Left forelimb (tissue), 1 donor: Measurements from ENCODE around the gene GPANK1.

ENCODE experiments used
- DNase-seq: peaks from one replicate; pipeline ENCODE4 v3.0.0-alpha.2; 2018; ENCODE audit warnings: low spot score

The GPANK1 gene

GRCh38 chr6:31662124-31662723 lies 2.6 kb downstream of the GPANK1 start:
- DNase-seq: no peak

GRCh38 chr6:31661262-31662123 lies 3.3 kb downstream of the GPANK1 start:
- no peak for DNase-seq

- peak; percentile 91 for DNase-seq
Measured at GRCh38 chr6:31660381-31661261, 4.2 kb downstream of the GPANK1 start, which contains the start of gene C6orf47. Gene C6orf47 (minus strand): TSS chr6:31660778. CDS start chr6:31659947, 831 bp downstream.

- no peak for DNase-seq
Measured at GRCh38 chr6:31659649-31660380, 5.0 kb downstream of the GPANK1 start.

GRCh38 chr6:31658983-31659648 lies 5.7 kb downstream of the GPANK1 start:
- no peak for DNase-seq

- no peak for DNase-seq
Measured at GRCh38 chr6:31658158-31658688, 6.6 kb downstream of the GPANK1 start.

GRCh38 chr6:31657406-31658157 lies 7.2 kb downstream of the GPANK1 start:
- no peak for DNase-seq

- DNase-seq: no peak
Measured at GRCh38 chr6:31655349-31656237, 9.2 kb downstream of the GPANK1 start, which contains the start of gene APOM. Gene APOM (plus strand): TSS chr6:31655894. CDS start chr6:31655967, 73 bp downstream.

GRCh38 chr6:31654574-31655348 lies 10.0 kb downstream of the GPANK1 start:
- no peak for DNase-seq

- DNase-seq: no peak
Measured at GRCh38 chr6:31652925-31653724, 11.7 kb downstream of the GPANK1 start.

- no peak for DNase-seq
Measured at GRCh38 chr6:31651602-31652191, 13.1 kb downstream of the GPANK1 start.

- no peak for DNase-seq
Measured at GRCh38 chr6:31645325-31645724, 19.5 kb downstream of the GPANK1 start.

- DNase-seq: no peak
Measured at GRCh38 chr6:31643818-31644454, 20.9 kb downstream of the GPANK1 start.

- no peak for DNase-seq
Measured at GRCh38 chr6:31642798-31643570, 21.8 kb downstream of the GPANK1 start.

- DNase-seq: no peak
Measured at GRCh38 chr6:31641370-31641769, 23.4 kb downstream of the GPANK1 start.

- DNase-seq: no peak
Measured at GRCh38 chr6:31640612-31641011, 24.2 kb downstream of the GPANK1 start.
